GM23338 (cell line): ENCODE data around the gene RFX8. TPM values are rescaled to one million over a fixed set of nuclear protein-coding genes. Genes with fewer than 3 reads are reported as not detected.

Experiments used
- ATAC-seq: fragments of 200-7000 bp; cut with Tn5 transposase; 3 replicates; pipeline ENCODE4 v1.9.1; 2020
- DNase-seq: peaks from one replicate; pipeline ENCODE4 v3.0.0-alpha.2; 2015; ENCODE audit warnings: low spot score
- H2AFZ ChIP-seq: fragments of 200-600 bp; sonication (generic); 2 replicates; pipeline ENCODE4 v1.8.0; 2016; ENCODE audit warnings: antibody characterized with exemption, mild to moderate bottlenecking, moderate library complexity
- H3F3A ChIP-seq: fragments of 200-600 bp; sonication (generic); replicated peaks from 2 replicates; pipeline ENCODE4 v1.8.0; 2017; ENCODE audit warnings: antibody characterized with exemption, mixed run types, low read depth
- H3K27ac ChIP-seq: fragments of 200-600 bp; sonication (generic); 2 replicates; pipeline ENCODE4 v1.6.1; 2016; ENCODE audit warnings: low read depth
- H3K27me3 ChIP-seq: fragments of 200-600 bp; sonication (generic); 2 replicates; pipeline ENCODE4 v1.8.0; 2016; ENCODE audit warnings: mild to moderate bottlenecking, mixed run types, moderate library complexity; ENCODE audit not compliant: insufficient read depth
- H3K36me3 ChIP-seq: fragments of 200-600 bp; sonication (generic); 2 replicates; pipeline ENCODE4 v1.8.0; 2016; ENCODE audit warnings: mild to moderate bottlenecking; ENCODE audit not compliant: insufficient read depth
- H3K4me1 ChIP-seq: fragments of 200-600 bp; sonication (generic); 2 replicates; pipeline ENCODE4 v1.8.0; 2016; ENCODE audit warnings: mild to moderate bottlenecking, moderate library complexity; ENCODE audit not compliant: insufficient read depth
- H3K4me2 ChIP-seq: fragments of 200-600 bp; sonication (generic); 2 replicates; pipeline ENCODE4 v1.7.1; 2017; ENCODE audit warnings: mixed run types
- H3K4me3 ChIP-seq: fragments of 200-600 bp; sonication (generic); 2 replicates; pipeline ENCODE4 v1.6.1; 2016; ENCODE audit warnings: mixed run types
- H3K79me2 ChIP-seq: fragments of 200-600 bp; sonication (generic); replicated peaks from 2 replicates; pipeline ENCODE4 v1.8.0; 2017; ENCODE audit warnings: mild to moderate bottlenecking; ENCODE audit not compliant: insufficient read depth
- H3K9me2 ChIP-seq: fragments of 200-600 bp; sonication (generic); 2 replicates; pipeline ENCODE4 v1.8.0; 2017; ENCODE audit not compliant: insufficient read depth
- H4K20me1 ChIP-seq: fragments of 200-600 bp; sonication (generic); replicated peaks from 2 replicates; pipeline ENCODE4 v1.8.0; 2017; ENCODE audit warnings: mild to moderate bottlenecking; ENCODE audit not compliant: insufficient read depth
- H3K27ac Mint-ChIP-seq: 2 replicates; pipeline ENCODE4 v1.8.0; 2020; ENCODE audit warnings: inconsistent platforms, mild to moderate bottlenecking, moderate library complexity, mixed read lengths
- H3K27me3 Mint-ChIP-seq: 3 replicates; pipeline ENCODE4 v1.8.0; 2022; ENCODE audit warnings: low read depth, mild to moderate bottlenecking, moderate library complexity, mixed read lengths, inconsistent platforms; ENCODE audit not compliant: insufficient read depth, poor library complexity
- H3K36me3 Mint-ChIP-seq: 3 replicates; pipeline ENCODE4 v1.8.0; 2021; ENCODE audit warnings: low read depth, mild to moderate bottlenecking, inconsistent platforms, moderate library complexity, mixed read lengths
- H3K4me1 Mint-ChIP-seq: 3 replicates; pipeline ENCODE4 v1.8.0; 2020; ENCODE audit warnings: mild to moderate bottlenecking, inconsistent platforms, mixed read lengths
- H3K4me3 Mint-ChIP-seq: 3 replicates; pipeline ENCODE4 v1.8.0; 2021; ENCODE audit warnings: moderate library complexity, mild to moderate bottlenecking, inconsistent platforms, mixed read lengths
- H3K9me3 Mint-ChIP-seq: 3 replicates; pipeline ENCODE4 v1.8.0; 2020; ENCODE audit warnings: moderate library complexity, mild to moderate bottlenecking, inconsistent platforms, mixed read lengths
- CREB1 ChIP-seq: fragments of 250-450 bp; sonication (Bioruptor Pico); IDR thresholded peaks from 2 replicates; pipeline ENCODE4 v1.5.0; 2020; ENCODE audit warnings: low read depth, mild to moderate bottlenecking, moderate library complexity
- EZH2 ChIP-seq: fragments of 200-600 bp; sonication (generic); IDR thresholded peaks from one replicate; pipeline ENCODE4 v1.8.0; 2017; ENCODE audit warnings: antibody characterized with exemption, mild to moderate bottlenecking, low read depth; ENCODE audit not compliant: unreplicated experiment
- EZH2phosphoT487 ChIP-seq: fragments of 200-600 bp; sonication (generic); IDR thresholded peaks from one replicate; pipeline ENCODE4 v1.8.1; 2018; ENCODE audit warnings: antibody characterized with exemption; ENCODE audit not compliant: unreplicated experiment
- JUNB ChIP-seq: IDR thresholded peaks from one replicate; pipeline ENCODE4 v1.6.1; 2016; ENCODE audit warnings: antibody characterized with exemption; ENCODE audit not compliant: unreplicated experiment
- POLR2AphosphoS5 ChIP-seq: IDR thresholded peaks from 2 replicates; pipeline ENCODE4 v1.6.1; 2016; ENCODE audit warnings: antibody characterized with exemption, low read depth
- STAT1 ChIP-seq: IDR thresholded peaks from one replicate; pipeline ENCODE4 v1.6.1; 2016; ENCODE audit warnings: antibody characterized with exemption; ENCODE audit not compliant: unreplicated experiment
- ZNF114 ChIP-seq: fragments of 250-450 bp; sonication (Bioruptor Pico); IDR thresholded peaks from 2 replicates; pipeline ENCODE4 v1.5.0; 2020; ENCODE audit warnings: mild to moderate bottlenecking, moderate library complexity
- ZNF331 ChIP-seq: fragments of 250-450 bp; sonication (Bioruptor Pico); IDR thresholded peaks from 2 replicates; pipeline ENCODE4 v1.5.0; 2020; ENCODE audit warnings: low read depth, mild to moderate bottlenecking, moderate library complexity
- polyA plus RNA-seq: library from polyadenylated mRNA; unstranded; fragments of >200 nt; fragmentation: Nextera tagmentation; extraction: Ambion mirVana; gene quantifications from 2 replicates; pipeline ENCODE4 v1.2.1, GENCODE V29; 2016
- total RNA-seq: library from RNA; depleted of rRNA; stranded (reverse); fragments of >200 nt; shearing (Covaris generic); gene quantifications from 2 replicates; pipeline ENCODE4 v1.2.3, GENCODE V29; 2014
- TF ChIP-seq, protein P1 (sequence below): fragments of 250-450 bp; sonication (Bioruptor Pico); IDR thresholded peaks from 2 replicates; pipeline ENCODE4 v1.5.0; 2020; ENCODE audit warnings: mild to moderate bottlenecking, moderate library complexity
- TF ChIP-seq, protein P2 (sequence below), 2 experiments: fragments of 200-600 bp in 1 of 2; sonication (generic) in 1 of 2; conservative IDR thresholded peaks; 2 replicates each; pipeline versions ENCODE4 v1.5.1 to v1.6.1; 2016 to 2017; ENCODE audit warnings: antibody characterized with exemption in 2 of 2, low read depth in 2 of 2, mild to moderate bottlenecking in 2 of 2, moderate library complexity in 1 of 2
- TF ChIP-seq, protein P3 (sequence below): IDR thresholded peaks from one replicate; pipeline ENCODE4 v1.6.1; 2018; ENCODE audit warnings: antibody characterized with exemption; ENCODE audit not compliant: unreplicated experiment

RFX8 gene
- total and polyA plus RNA-seq, 2 experiments from 2014 or later, result 0.65 to 1.5 TPM

DNA sequence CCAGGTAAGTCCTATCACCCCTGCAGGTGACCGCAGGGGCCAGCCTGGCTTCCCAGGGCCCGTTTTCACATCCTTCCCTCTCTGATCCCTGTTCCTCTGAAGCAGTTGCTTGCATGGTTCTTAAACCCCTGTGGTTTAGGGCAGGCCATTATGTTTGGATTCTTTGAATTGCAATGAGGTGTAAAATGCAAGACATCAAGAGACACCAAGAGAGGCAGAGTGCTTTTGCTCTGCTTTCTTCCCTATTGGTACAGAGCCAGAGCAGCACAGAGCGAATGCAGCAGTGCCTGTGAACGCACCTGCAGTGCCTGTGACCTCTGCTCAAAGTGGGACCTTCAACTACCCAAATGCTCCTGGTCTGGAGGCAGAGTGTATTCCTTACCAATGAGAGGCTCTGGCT is 7.6 kb downstream of the RFX8 start (continued):
- TF ChIP-seq, protein P1, sequence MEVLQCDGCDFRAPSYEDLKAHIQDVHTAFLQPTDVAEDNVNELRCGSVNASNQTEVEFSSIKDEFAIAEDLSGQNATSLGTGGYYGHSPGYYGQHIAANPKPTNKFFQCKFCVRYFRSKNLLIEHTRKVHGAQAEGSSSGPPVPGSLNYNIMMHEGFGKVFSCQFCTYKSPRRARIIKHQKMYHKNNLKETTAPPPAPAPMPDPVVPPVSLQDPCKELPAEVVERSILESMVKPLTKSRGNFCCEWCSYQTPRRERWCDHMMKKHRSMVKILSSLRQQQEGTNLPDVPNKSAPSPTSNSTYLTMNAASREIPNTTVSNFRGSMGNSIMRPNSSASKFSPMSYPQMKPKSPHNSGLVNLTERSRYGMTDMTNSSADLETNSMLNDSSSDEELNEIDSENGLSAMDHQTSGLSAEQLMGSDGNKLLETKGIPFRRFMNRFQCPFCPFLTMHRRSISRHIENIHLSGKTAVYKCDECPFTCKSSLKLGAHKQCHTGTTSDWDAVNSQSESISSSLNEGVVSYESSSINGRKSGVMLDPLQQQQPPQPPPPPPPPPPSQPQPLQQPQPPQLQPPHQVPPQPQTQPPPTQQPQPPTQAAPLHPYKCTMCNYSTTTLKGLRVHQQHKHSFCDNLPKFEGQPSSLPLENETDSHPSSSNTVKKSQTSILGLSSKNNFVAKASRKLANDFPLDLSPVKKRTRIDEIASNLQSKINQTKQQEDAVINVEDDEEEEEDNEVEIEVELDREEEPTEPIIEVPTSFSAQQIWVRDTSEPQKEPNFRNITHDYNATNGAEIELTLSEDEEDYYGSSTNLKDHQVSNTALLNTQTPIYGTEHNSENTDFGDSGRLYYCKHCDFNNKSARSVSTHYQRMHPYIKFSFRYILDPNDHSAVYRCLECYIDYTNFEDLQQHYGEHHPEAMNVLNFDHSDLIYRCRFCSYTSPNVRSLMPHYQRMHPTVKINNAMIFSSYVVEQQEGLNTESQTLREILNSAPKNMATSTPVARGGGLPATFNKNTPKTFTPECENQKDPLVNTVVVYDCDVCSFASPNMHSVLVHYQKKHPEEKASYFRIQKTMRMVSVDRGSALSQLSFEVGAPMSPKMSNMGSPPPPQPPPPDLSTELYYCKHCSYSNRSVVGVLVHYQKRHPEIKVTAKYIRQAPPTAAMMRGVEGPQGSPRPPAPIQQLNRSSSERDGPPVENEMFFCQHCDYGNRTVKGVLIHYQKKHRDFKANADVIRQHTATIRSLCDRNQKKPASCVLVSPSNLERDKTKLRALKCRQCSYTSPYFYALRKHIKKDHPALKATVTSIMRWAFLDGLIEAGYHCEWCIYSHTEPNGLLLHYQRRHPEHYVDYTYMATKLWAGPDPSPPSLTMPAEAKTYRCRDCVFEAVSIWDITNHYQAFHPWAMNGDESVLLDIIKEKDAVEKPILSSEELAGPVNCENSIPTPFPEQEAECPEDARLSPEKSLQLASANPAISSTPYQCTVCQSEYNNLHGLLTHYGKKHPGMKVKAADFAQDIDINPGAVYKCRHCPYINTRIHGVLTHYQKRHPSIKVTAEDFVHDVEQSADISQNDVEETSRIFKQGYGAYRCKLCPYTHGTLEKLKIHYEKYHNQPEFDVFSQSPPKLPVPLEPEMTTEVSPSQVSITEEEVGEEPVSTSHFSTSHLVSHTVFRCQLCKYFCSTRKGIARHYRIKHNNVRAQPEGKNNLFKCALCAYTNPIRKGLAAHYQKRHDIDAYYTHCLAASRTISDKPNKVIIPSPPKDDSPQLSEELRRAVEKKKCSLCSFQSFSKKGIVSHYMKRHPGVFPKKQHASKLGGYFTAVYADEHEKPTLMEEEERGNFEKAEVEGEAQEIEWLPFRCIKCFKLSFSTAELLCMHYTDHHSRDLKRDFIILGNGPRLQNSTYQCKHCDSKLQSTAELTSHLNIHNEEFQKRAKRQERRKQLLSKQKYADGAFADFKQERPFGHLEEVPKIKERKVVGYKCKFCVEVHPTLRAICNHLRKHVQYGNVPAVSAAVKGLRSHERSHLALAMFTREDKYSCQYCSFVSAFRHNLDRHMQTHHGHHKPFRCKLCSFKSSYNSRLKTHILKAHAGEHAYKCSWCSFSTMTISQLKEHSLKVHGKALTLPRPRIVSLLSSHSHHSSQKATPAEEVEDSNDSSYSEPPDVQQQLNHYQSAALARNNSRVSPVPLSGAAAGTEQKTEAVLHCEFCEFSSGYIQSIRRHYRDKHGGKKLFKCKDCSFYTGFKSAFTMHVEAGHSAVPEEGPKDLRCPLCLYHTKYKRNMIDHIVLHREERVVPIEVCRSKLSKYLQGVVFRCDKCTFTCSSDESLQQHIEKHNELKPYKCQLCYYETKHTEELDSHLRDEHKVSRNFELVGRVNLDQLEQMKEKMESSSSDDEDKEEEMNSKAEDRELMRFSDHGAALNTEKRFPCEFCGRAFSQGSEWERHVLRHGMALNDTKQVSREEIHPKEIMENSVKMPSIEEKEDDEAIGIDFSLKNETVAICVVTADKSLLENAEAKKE (CRISPR knock-in tag), result no peak

GRCh38 chr2:101466426-101466825 is 8.5 kb downstream of the RFX8 start:
- Histone ChIP-seq H3K4me2 (no peak overlapping the region), H2AFZ (no peak overlapping the region), H3F3A (no peaks in the 10 kb centered on the region), H3K4me1 (peaks cover 6% of the 10 kb centered on the region; the same call in 1 of the 2 replicates), H3K27ac (no peak overlapping the region), H3K27me3 (no peaks in the 10 kb centered on the region), H3K36me3 (no peaks in the 10 kb centered on the region), H3K9me2 (no peaks in the 10 kb centered on the region), H4K20me1 (no peaks in the 10 kb centered on the region), H3K79me2 (no peaks in the 10 kb centered on the region), H3K4me3 (no peak overlapping the region)
- H3K27me3 Mint-ChIP-seq, result peaks cover 2% of the 10 kb centered on the region
- H3K9me3 Mint-ChIP-seq, result no peaks in the 10 kb centered on the region
- no peak overlapping the region for H3K4me3 Mint-ChIP-seq
- H3K36me3 Mint-ChIP-seq, result no peaks in the 10 kb centered on the region
- peaks cover 21% of the 10 kb centered on the region for H3K4me1 Mint-ChIP-seq
- ATAC-seq (no peak), DNase-seq (no peak)
- no peak overlapping the region for H3K27ac Mint-ChIP-seq
- TF ChIP-seq EZH2phosphoT487, result no peak
- TF ChIP-seq EZH2, result no peak
- TF ChIP-seq ZNF331 (CRISPR knock-in tag), result no peak
- TF ChIP-seq, protein P2, sequence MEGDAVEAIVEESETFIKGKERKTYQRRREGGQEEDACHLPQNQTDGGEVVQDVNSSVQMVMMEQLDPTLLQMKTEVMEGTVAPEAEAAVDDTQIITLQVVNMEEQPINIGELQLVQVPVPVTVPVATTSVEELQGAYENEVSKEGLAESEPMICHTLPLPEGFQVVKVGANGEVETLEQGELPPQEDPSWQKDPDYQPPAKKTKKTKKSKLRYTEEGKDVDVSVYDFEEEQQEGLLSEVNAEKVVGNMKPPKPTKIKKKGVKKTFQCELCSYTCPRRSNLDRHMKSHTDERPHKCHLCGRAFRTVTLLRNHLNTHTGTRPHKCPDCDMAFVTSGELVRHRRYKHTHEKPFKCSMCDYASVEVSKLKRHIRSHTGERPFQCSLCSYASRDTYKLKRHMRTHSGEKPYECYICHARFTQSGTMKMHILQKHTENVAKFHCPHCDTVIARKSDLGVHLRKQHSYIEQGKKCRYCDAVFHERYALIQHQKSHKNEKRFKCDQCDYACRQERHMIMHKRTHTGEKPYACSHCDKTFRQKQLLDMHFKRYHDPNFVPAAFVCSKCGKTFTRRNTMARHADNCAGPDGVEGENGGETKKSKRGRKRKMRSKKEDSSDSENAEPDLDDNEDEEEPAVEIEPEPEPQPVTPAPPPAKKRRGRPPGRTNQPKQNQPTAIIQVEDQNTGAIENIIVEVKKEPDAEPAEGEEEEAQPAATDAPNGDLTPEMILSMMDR (conservative IDR thresholded peaks at IDR 0.05; ENCODE audit: low read depth in 2 of 2), result no peak
- no peak for TF ChIP-seq STAT1
- TF ChIP-seq ZNF114 (CRISPR knock-in tag), result no peak
- no peak for TF ChIP-seq CREB1 (CRISPR knock-in tag)
- no peak for TF ChIP-seq JUNB
- TF ChIP-seq, protein P3, sequence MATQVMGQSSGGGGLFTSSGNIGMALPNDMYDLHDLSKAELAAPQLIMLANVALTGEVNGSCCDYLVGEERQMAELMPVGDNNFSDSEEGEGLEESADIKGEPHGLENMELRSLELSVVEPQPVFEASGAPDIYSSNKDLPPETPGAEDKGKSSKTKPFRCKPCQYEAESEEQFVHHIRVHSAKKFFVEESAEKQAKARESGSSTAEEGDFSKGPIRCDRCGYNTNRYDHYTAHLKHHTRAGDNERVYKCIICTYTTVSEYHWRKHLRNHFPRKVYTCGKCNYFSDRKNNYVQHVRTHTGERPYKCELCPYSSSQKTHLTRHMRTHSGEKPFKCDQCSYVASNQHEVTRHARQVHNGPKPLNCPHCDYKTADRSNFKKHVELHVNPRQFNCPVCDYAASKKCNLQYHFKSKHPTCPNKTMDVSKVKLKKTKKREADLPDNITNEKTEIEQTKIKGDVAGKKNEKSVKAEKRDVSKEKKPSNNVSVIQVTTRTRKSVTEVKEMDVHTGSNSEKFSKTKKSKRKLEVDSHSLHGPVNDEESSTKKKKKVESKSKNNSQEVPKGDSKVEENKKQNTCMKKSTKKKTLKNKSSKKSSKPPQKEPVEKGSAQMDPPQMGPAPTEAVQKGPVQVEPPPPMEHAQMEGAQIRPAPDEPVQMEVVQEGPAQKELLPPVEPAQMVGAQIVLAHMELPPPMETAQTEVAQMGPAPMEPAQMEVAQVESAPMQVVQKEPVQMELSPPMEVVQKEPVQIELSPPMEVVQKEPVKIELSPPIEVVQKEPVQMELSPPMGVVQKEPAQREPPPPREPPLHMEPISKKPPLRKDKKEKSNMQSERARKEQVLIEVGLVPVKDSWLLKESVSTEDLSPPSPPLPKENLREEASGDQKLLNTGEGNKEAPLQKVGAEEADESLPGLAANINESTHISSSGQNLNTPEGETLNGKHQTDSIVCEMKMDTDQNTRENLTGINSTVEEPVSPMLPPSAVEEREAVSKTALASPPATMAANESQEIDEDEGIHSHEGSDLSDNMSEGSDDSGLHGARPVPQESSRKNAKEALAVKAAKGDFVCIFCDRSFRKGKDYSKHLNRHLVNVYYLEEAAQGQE, result no peak
- no peak for TF ChIP-seq POLR2AphosphoS5
